HepG2 (cell line): ENCODE measurements around the gene RBCK1. TPM values are rescaled to one million over a fixed set of nuclear protein-coding genes. Genes with fewer than 3 reads are reported as not detected.

Source experiments
- CC2D1A ChIP-seq: sonication (generic); formaldehyde crosslinking; IDR thresholded peaks from 2 replicates; pipeline ENCODE4 v1.8.1; 2023; ENCODE audit warnings: mild to moderate bottlenecking, missing genetic modification reagents
- FOXA1 ChIP-seq, 2 experiments: fragments of 450-650 bp in 1 of 2; sonication (generic) in 1 of 2; formaldehyde crosslinking in 1 of 2; IDR thresholded peaks; 2 replicates each; pipeline versions ENCODE4 v1.4.0 to v1.6.1; 2016 to 2020; ENCODE audit warnings: missing genetic modification reagents in 1 of 2
- KAT8 ChIP-seq: IDR thresholded peaks from 2 replicates; pipeline ENCODE4 v1.6.1; 2016; ENCODE audit warnings: missing genetic modification reagents, missing compliant biosample characterization
- LCORL ChIP-seq, 2 experiments: fragments of 450-650 bp in 1 of 2; sonication (generic) in 1 of 2; formaldehyde crosslinking in 1 of 2; IDR thresholded peaks; 2 replicates each; pipeline versions ENCODE4 v1.5.0 to v1.6.1; 2017 to 2020; ENCODE audit warnings: antibody characterized with exemption in 1 of 2, missing genetic modification reagents in 1 of 2
- MAFK ChIP-seq, 2 experiments: IDR thresholded peaks in 1 of 2; conservative IDR thresholded peaks in 1 of 2; 2 replicates each; pipeline ENCODE4 v1.6.1; 2011; ENCODE audit warnings: improper control_type of control experiment in 2 of 2, low read length in 2 of 2
- MLXIP ChIP-seq: sonication (generic); formaldehyde crosslinking; IDR thresholded peaks from 2 replicates; pipeline ENCODE4 v1.9.0; 2021; ENCODE audit warnings: missing genetic modification reagents, borderline replicate concordance
- POLR2A ChIP-seq, 2 experiments: IDR thresholded peaks; 2 replicates each; pipeline ENCODE4 v1.6.1; 2011; ENCODE audit warnings: low read depth in 2 of 2, low read length in 2 of 2, mild to moderate bottlenecking in 1 of 2, moderate library complexity in 1 of 2; ENCODE audit not compliant: insufficient read depth in 1 of 2
- POLR2G ChIP-seq: fragments of 200-400 bp; formaldehyde crosslinking; IDR thresholded peaks from 2 replicates; pipeline ENCODE4 v1.6.1; 2018; ENCODE audit warnings: mild to moderate bottlenecking, low read depth, low read length, moderate library complexity
- REXO4 ChIP-seq: sonication (generic); formaldehyde crosslinking; IDR thresholded peaks from 2 replicates; pipeline ENCODE4 v1.8.0; 2022; ENCODE audit warnings: missing genetic modification reagents, mild to moderate bottlenecking, borderline replicate concordance
- SIN3A ChIP-seq: IDR thresholded peaks from 2 replicates; pipeline ENCODE4 v1.6.1; 2011; ENCODE audit warnings: low read depth, mild to moderate bottlenecking, control low read depth, low read length, borderline replicate concordance
- SIN3B ChIP-seq: fragments of 150-350 bp; IDR thresholded peaks from 2 replicates; pipeline ENCODE4 v1.6.1; 2014; ENCODE audit warnings: low read length
- SMC3 ChIP-seq: IDR thresholded peaks from 2 replicates; pipeline ENCODE4 v1.6.1; 2011; ENCODE audit warnings: low read length, improper control_type of control experiment
- SRSF1 ChIP-seq: fragments of 200-400 bp; formaldehyde crosslinking; optimal IDR thresholded peaks from 2 replicates; pipeline ENCODE3; 2017; ENCODE audit warnings: mild to moderate bottlenecking, low read depth, low read length, moderate library complexity
- THAP11 ChIP-seq: IDR thresholded peaks from 2 replicates; pipeline ENCODE4 v1.6.1; 2016; ENCODE audit warnings: missing biosample characterization, missing genetic modification reagents
- THAP7 ChIP-seq: sonication (generic); formaldehyde crosslinking; IDR thresholded peaks from 2 replicates; pipeline ENCODE4 v1.8.1; 2023; ENCODE audit warnings: mild to moderate bottlenecking, missing genetic modification reagents
- ZBTB37 ChIP-seq: sonication (generic); formaldehyde crosslinking; IDR thresholded peaks from 2 replicates; pipeline ENCODE4 v1.4.0; 2020; ENCODE audit warnings: mild to moderate bottlenecking, missing genetic modification reagents
- ZKSCAN8 ChIP-seq: IDR thresholded peaks from 2 replicates; pipeline ENCODE4 v1.6.1; 2016; ENCODE audit warnings: borderline replicate concordance, missing genetic modification reagents, missing compliant biosample characterization
- ZMYM4 ChIP-seq: sonication (generic); formaldehyde crosslinking; IDR thresholded peaks from 2 replicates; pipeline ENCODE4 v1.8.1; 2023; ENCODE audit warnings: mild to moderate bottlenecking, missing genetic modification reagents
- ZNF121 ChIP-seq: sonication (generic); formaldehyde crosslinking; IDR thresholded peaks from 2 replicates; pipeline ENCODE4 v1.5.0; 2020; ENCODE audit warnings: mild to moderate bottlenecking, missing genetic modification reagents
- ZNF343 ChIP-seq: sonication (generic); formaldehyde crosslinking; IDR thresholded peaks from 2 replicates; pipeline ENCODE4 v1.4.0; 2020; ENCODE audit warnings: mild to moderate bottlenecking, missing genetic modification reagents
- ZNF512B ChIP-seq: sonication (generic); formaldehyde crosslinking; IDR thresholded peaks from 2 replicates; pipeline ENCODE4 v1.5.1; 2020; ENCODE audit warnings: missing genetic modification reagents, mild to moderate bottlenecking, borderline replicate concordance
- ZNF749 ChIP-seq: sonication (generic); formaldehyde crosslinking; IDR thresholded peaks from 2 replicates; pipeline ENCODE4 v1.8.0; 2022; ENCODE audit warnings: mild to moderate bottlenecking, missing genetic modification reagents, moderate library complexity, borderline replicate concordance
- ZSCAN31 ChIP-seq: sonication (generic); formaldehyde crosslinking; IDR thresholded peaks from 2 replicates; pipeline ENCODE4 v1.5.0; 2020; ENCODE audit warnings: low read depth, mild to moderate bottlenecking, missing genetic modification reagents
- polyA plus RNA-seq, 8 experiments: library from polyadenylated mRNA; depleted of rRNA in 3 of 8; stranded (reverse) in 7 of 8; unstranded in 1 of 8; fragments of >200 nt; fragmentation: Illumina TruSeq in 4 of 8; extraction: Trizol in 4 of 8; gene quantifications; 2 replicates each; pipeline versions ENCODE4 v1.2.1 to v1.2.3, GENCODE V29; 2011 to 2016; ENCODE audit warnings: low read depth in 4 of 8, missing spikeins in 1 of 8, mixed read lengths in 1 of 8; ENCODE audit not compliant: insufficient read depth in 1 of 8
- total RNA-seq, 5 experiments: library from RNA; depleted of rRNA; stranded (reverse); fragments of >200 nt; fragmentation: Illumina TruSeq; extraction: Trizol; gene quantifications; 2 replicates each; pipeline ENCODE4 v1.2.3, GENCODE V29; 2016; ENCODE audit warnings: low read depth in 1 of 5

Gene RBCK1
- total and polyA plus RNA-seq, 2 of the 13 experiments (the other 11 are each of a cell fraction or from before 2014, with no cell fraction given): 149 to 215 TPM

GRCh38 chr20:370151-370600 lies 37.9 kb upstream of the RBCK1 start (continued):
- TF ChIP-seq ZMYM4 (peak; percentile 48; the same call in 1 of the 2 replicates), SIN3A (no peak), POLR2G (no peak), MLXIP (CRISPR knock-in tag) (no peak), ZBTB37 (CRISPR knock-in tag) (no peak), LCORL (IDR thresholded peaks at IDR 0.05) (no peak), LCORL (CRISPR knock-in tag; IDR thresholded peaks at IDR 0.05) (peak; percentile 63; the same call in 1 of the 2 replicates), ZSCAN31 (CRISPR knock-in tag) (peak; percentile 5; the same call in 1 of the 2 replicates), ZNF343 (CRISPR knock-in tag) (no peak), FOXA1 (IDR thresholded peaks at IDR 0.05) (peak; percentile 70), FOXA1 (CRISPR knock-in tag; IDR thresholded peaks at IDR 0.05) (peak; percentile 68), SIN3B (no peak), CC2D1A (CRISPR knock-in tag) (no peak), ZNF749 (CRISPR knock-in tag) (peak; percentile 19; the same call in 1 of the 2 replicates), THAP7 (CRISPR knock-in tag) (no peak; the same call in 1 of the 2 replicates), POLR2A (IDR thresholded peaks at IDR 0.05; ENCODE audit: insufficient read depth in 1 of 2, low read depth in 2 of 2, low read length in 2 of 2) (no peak; a peak in 1 of 4 replicates), SMC3 (no peak), ZKSCAN8 (no peak), REXO4 (no peak), SRSF1 (no peak), ZNF121 (peak; percentile 99), MAFK (conservative IDR thresholded peaks at IDR 0.05 in 1 of 2, IDR thresholded peaks at IDR 0.05 in 1 of 2; ENCODE audit: low read length in 2 of 2) (no peak), KAT8 (peak; percentile 56; the same call in 1 of the 2 replicates), THAP11 (peak; percentile 42), ZNF512B (CRISPR knock-in tag) (no peak)
